T-helper 2 cell (primary cell): ENCODE data around the gene KRTAP20-1.

Experiments used
- DNase-seq, 5 experiments: peaks; one replicate each; pipeline versions ENCODE4 v3.0.0 to v3.0.0-alpha.2; 2012 to 2022

KRTAP20-1 gene

GRCh38 chr21:30652891-30653290 is 36.7 kb downstream of the KRTAP20-1 start:
- no peak for DNase-seq
